Rectal smooth muscle tissue (tissue), 1 donor: ENCODE results near the gene SLC25A44.
A peak's percentile ranks its signal among the peaks of the same experiment; 100 is the strongest.
"Not testable (repeated sequence)": the region's sequence is repeated elsewhere in the genome, so short reads cannot be mapped to it uniquely, and the experiment has no call there.

Experiments used
- H3K27ac ChIP-seq: one replicate; pipeline ENCODE4 v1.7.0; 2013; ENCODE audit warnings: low read depth, low read length, inconsistent platforms
- H3K27me3 ChIP-seq: one replicate; pipeline ENCODE4 v1.7.0; 2013; ENCODE audit warnings: low read length; ENCODE audit not compliant: control insufficient read depth, insufficient read depth
- H3K36me3 ChIP-seq: one replicate; pipeline ENCODE4 v1.7.0; 2013; ENCODE audit warnings: low read length; ENCODE audit not compliant: control insufficient read depth, insufficient read depth
- H3K4me1 ChIP-seq: one replicate; pipeline ENCODE4 v1.7.0; 2013; ENCODE audit warnings: low read length; ENCODE audit not compliant: control insufficient read depth, insufficient read depth
- H3K4me3 ChIP-seq: one replicate; pipeline ENCODE4 v1.7.0; 2013; ENCODE audit warnings: low read length
- H3K9ac ChIP-seq: one replicate; pipeline ENCODE4 v1.7.0; 2013; ENCODE audit warnings: low read length

The SLC25A44 gene

GRCh38 chr1:156195853-156196252, 1.9 kb downstream of the SLC25A44 start:
- H3K4me1 ChIP-seq, result peaks cover 7% of the 10 kb centered on the region
- H3K27ac ChIP-seq, result no peak overlapping the region
- H3K4me3 ChIP-seq, result no peak overlapping the region
- H3K9ac ChIP-seq, result no peak overlapping the region
- H3K36me3 ChIP-seq, result peaks cover 3% of the 10 kb centered on the region
- H3K27me3 ChIP-seq, result no peaks in the 10 kb centered on the region

GRCh38 chr1:156196445-156196844, 2.5 kb downstream of the SLC25A44 start:
- H3K4me1 ChIP-seq, result peaks cover 7% of the 10 kb centered on the region
- no peak overlapping the region for H3K9ac ChIP-seq

GRCh38 chr1:156198831-156199349, 5.0 kb downstream of the SLC25A44 start:
- H3K27me3 ChIP-seq, result no peaks in the 10 kb centered on the region
- H3K4me1 ChIP-seq, result peaks cover 4% of the 10 kb centered on the region
- no peak overlapping the region for H3K27ac ChIP-seq
- no peak overlapping the region for H3K4me3 ChIP-seq
- peaks cover 8% of the 10 kb centered on the region for H3K36me3 ChIP-seq
- H3K9ac ChIP-seq, result no peak overlapping the region

More at GRCh38 chr1:156196445-156196844, 2.5 kb downstream of the SLC25A44 start:
- Histone ChIP-seq H3K4me3 (no peak overlapping the region), H3K27ac (no peak overlapping the region), H3K27me3 (no peaks in the 10 kb centered on the region), H3K36me3 (peaks cover 3% of the 10 kb centered on the region)

GRCh38 chr1:156200044-156200443, 6.1 kb downstream of the SLC25A44 start:
- Histone ChIP-seq H3K9ac (no peak overlapping the region), H3K36me3 (peaks cover 8% of the 10 kb centered on the region), H3K27me3 (no peaks in the 10 kb centered on the region), H3K27ac (no peak overlapping the region), H3K4me1 (no peaks in the 10 kb centered on the region), H3K4me3 (no peak overlapping the region)

- H3K36me3 ChIP-seq, result peaks cover 8% of the 10 kb centered on the region
- no peak overlapping the region for H3K9ac ChIP-seq
- peak overlapping the region; percentile 1 for H3K27ac ChIP-seq
- H3K4me1 ChIP-seq, result no peaks in the 10 kb centered on the region
- H3K27me3 ChIP-seq, result no peaks in the 10 kb centered on the region
- no peak overlapping the region for H3K4me3 ChIP-seq
These were observed 9.4 kb downstream of the SLC25A44 start for GRCh38 chr1:156203331-156203730.

GRCh38 chr1:156204686-156205085, 10.8 kb downstream of the SLC25A44 start:
- no peak overlapping the region for H3K4me3 ChIP-seq
- H3K27ac ChIP-seq, result no peak overlapping the region
- H3K9ac ChIP-seq, result no peak overlapping the region
- H3K4me1 ChIP-seq, result no peaks in the 10 kb centered on the region
- H3K27me3 ChIP-seq, result no peaks in the 10 kb centered on the region
- peaks cover 16% of the 10 kb centered on the region for H3K36me3 ChIP-seq

- no peak overlapping the region for H3K27ac ChIP-seq
- H3K9ac ChIP-seq, result no peak overlapping the region
- H3K27me3 ChIP-seq, result no peaks in the 10 kb centered on the region
- H3K4me3 ChIP-seq, result no peak overlapping the region
- H3K36me3 ChIP-seq, result peaks cover 13% of the 10 kb centered on the region
- H3K4me1 ChIP-seq, result peaks cover 11% of the 10 kb centered on the region
These were observed 17.3 kb downstream of the SLC25A44 start for GRCh38 chr1:156211243-156211642.

GRCh38 chr1:156212130-156212529, 18.2 kb downstream of the SLC25A44 start:
- H3K4me1 ChIP-seq, result peaks cover 11% of the 10 kb centered on the region
- peak overlapping the region; percentile 98 for H3K27ac ChIP-seq
- peaks cover 13% of the 10 kb centered on the region for H3K36me3 ChIP-seq
- H3K9ac ChIP-seq, result peak overlapping the region; percentile 62
- H3K4me3 ChIP-seq, result peak overlapping the region; percentile 95
- H3K27me3 ChIP-seq, result no peaks in the 10 kb centered on the region

- peaks cover 13% of the 10 kb centered on the region for H3K36me3 ChIP-seq
- peak within 1 kb of the TSS; percentile 99 for H3K9ac ChIP-seq
- peak within 1 kb of the TSS; percentile 95 for H3K4me3 ChIP-seq
- no peaks in the 10 kb centered on the region for H3K27me3 ChIP-seq
- H3K4me1 ChIP-seq, result peaks cover 11% of the 10 kb centered on the region
- peak within 1 kb of the TSS; percentile 98 for H3K27ac ChIP-seq
These were observed 19.1 kb downstream of the SLC25A44 start, which contains the start of gene PMF1 for GRCh38 chr1:156212833-156213643. TSS of gene PMF1 (plus strand) at chr1:156213007. CDS start at chr1:156213016, 9 bp downstream.

- no peaks in the 10 kb centered on the region for H3K27me3 ChIP-seq
- H3K36me3 ChIP-seq, result peaks cover 10% of the 10 kb centered on the region
- peaks cover 11% of the 10 kb centered on the region for H3K4me1 ChIP-seq
- H3K9ac ChIP-seq, result peak overlapping the region; percentile 99
- peak overlapping the region; percentile 95 for H3K4me3 ChIP-seq
- peak overlapping the region; percentile 98 for H3K27ac ChIP-seq
These were observed 19.7 kb downstream of the SLC25A44 start for GRCh38 chr1:156213644-156213966.

- Histone ChIP-seq H3K4me3 (peak overlapping the region; percentile 95), H3K9ac (no peak overlapping the region), H3K4me1 (peaks cover 11% of the 10 kb centered on the region), H3K27me3 (no peaks in the 10 kb centered on the region), H3K36me3 (peaks cover 5% of the 10 kb centered on the region), H3K27ac (peak overlapping the region; percentile 98)
These were observed 20.3 kb downstream of the SLC25A44 start for GRCh38 chr1:156214024-156214748.

GRCh38 chr1:156216361-156217086, 22.6 kb downstream of the SLC25A44 start:
- H3K9ac ChIP-seq, H3K36me3 ChIP-seq, H3K27me3 ChIP-seq, H3K27ac ChIP-seq, H3K4me3 ChIP-seq: not testable (repeated sequence)
- peaks cover 11% of the 10 kb centered on the region for H3K4me1 ChIP-seq
